ENCODE measurements around the gene RAB30. TPM values are rescaled to one million over a fixed set of nuclear protein-coding genes. Genes with fewer than 3 reads are reported as not detected.

Gene RAB30
- polyA plus RNA-seq, 3 donors from 2014 or later: 2.2 to 6.5 (median 6.0) TPM

GRCh38 chr11:83088965-83089364 lies 17.3 kb upstream of the RAB30 start:
- Mint-ChIP-seq H3K4me3 (no peak overlapping the region), H3K27ac (peak overlapping the region in 2 of 6 donors; percentile 9 to 62), H3K9me3 (no peaks in the 10 kb centered on the region), H3K36me3 (no peaks in the 10 kb centered on the region), H3K4me1 (no peaks in the 10 kb centered on the region), H3K27me3 (ENCODE audit: low read depth in 3 of 3) (peaks cover 0 to 3% (median 0%) of the 10 kb centered on the region in 3 donors)
- DNase-seq: no peak

- Mint-ChIP-seq H3K4me1 (no peaks in the 10 kb centered on the region), H3K9me3 (no peaks in the 10 kb centered on the region)
Observed at GRCh38 chr11:83087035-83087434, 15.3 kb upstream of the RAB30 start.

DNA sequence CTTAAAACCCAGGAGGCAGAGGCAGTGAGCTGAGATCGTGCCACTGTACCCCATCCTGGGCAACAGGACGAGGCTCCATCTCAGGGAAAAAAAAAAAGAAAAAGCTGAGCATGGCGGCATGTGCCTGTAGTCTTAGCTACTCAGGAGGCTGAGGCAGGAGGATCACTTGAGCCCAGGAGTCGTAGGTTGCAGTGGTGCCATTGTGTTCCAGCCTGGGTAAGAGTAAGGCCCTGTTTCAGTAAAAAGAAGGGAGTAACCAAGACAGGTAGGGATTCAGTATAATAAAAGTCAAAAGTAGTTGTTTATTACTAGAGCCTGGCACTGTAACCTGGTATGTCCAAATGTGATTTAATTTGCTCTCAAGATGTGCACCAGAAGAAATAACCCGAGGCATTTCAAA lies 8.1 kb upstream of the RAB30 start:
- Mint-ChIP-seq H3K4me3 (no peak overlapping the region), H3K27me3 (ENCODE audit: low read depth in 3 of 3) (no peaks in the 10 kb centered on the region), H3K9me3 (no peaks in the 10 kb centered on the region), H3K36me3 (peaks cover 0 to 5% (median 3%) of the 10 kb centered on the region in 3 donors), H3K4me1 (peaks cover 10 to 15% of the 10 kb centered on the region in 2 donors), H3K27ac (peak overlapping the region in 2 of 6 donors; percentile 46 to 69)
- no peak for DNase-seq

More at GRCh38 chr11:83087035-83087434, 15.3 kb upstream of the RAB30 start:
- Mint-ChIP-seq H3K27ac (peak overlapping the region in 1 of 6 donors; percentile 3), H3K4me3 (no peak overlapping the region), H3K27me3 (ENCODE audit: low read depth in 3 of 3) (peaks cover 0 to 3% (median 0%) of the 10 kb centered on the region in 3 donors), H3K36me3 (no peaks in the 10 kb centered on the region)
- DNase-seq: no peak

- Mint-ChIP-seq H3K36me3 (peaks cover 5 to 7% (median 5%) of the 10 kb centered on the region in 3 donors), H3K4me1 (peaks cover 10 to 17% of the 10 kb centered on the region in 2 donors), H3K9me3 (no peaks in the 10 kb centered on the region), H3K4me3 (no peak overlapping the region), H3K27ac (peak overlapping the region in 3 of 6 donors; percentile 1 to 74 (median 3)), H3K27me3 (ENCODE audit: low read depth in 3 of 3) (no peaks in the 10 kb centered on the region)
- no peak for DNase-seq
Observed at GRCh38 chr11:83078269-83078668, 6.6 kb upstream of the RAB30 start.

GRCh38 chr11:83073884-83074283 lies 2.2 kb upstream of the RAB30 start:
- Mint-ChIP-seq H3K27ac (peak overlapping the region in 2 of 6 donors; percentile 36 to 65), H3K4me1 (peaks cover 8 to 24% of the 10 kb centered on the region in 2 donors), H3K9me3 (no peaks in the 10 kb centered on the region), H3K4me3 (peak overlapping the region in 1 of 5 donors; percentile 13), H3K27me3 (ENCODE audit: low read depth in 3 of 3) (peaks cover 0 to 2% (median 0%) of the 10 kb centered on the region in 3 donors), H3K36me3 (peaks cover 5 to 8% (median 7%) of the 10 kb centered on the region in 3 donors)
- no peak for DNase-seq

DNA sequence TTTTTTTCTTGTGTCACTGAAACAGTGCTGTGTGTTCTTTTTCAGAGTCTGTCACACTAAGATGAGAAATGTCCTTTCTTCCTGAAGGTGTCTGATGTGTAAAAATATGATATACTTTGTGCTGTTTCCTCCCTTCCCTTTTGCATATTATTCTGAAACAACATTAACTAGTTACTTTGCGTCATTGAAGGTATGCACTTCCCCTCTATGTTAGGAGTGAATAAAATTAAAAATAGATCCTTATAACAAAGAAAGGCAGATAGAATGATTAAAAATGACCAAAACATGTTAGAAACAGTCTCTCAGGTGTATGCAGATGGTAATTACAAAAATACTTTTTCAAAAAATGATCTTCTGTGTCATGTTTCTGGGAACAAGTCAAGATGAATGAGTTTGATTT lies 1.6 kb upstream of the RAB30 start:
- Mint-ChIP-seq H3K4me3 (no peak overlapping the region), H3K36me3 (peaks cover 7 to 8% (median 7%) of the 10 kb centered on the region in 3 donors), H3K9me3 (no peaks in the 10 kb centered on the region), H3K4me1 (peaks cover 5 to 20% of the 10 kb centered on the region in 2 donors), H3K27me3 (ENCODE audit: low read depth in 3 of 3) (peaks cover 0 to 2% (median 0%) of the 10 kb centered on the region in 3 donors), H3K27ac (peak overlapping the region in 2 of 6 donors; percentile 65 to 84)
- no peak for DNase-seq

GRCh38 chr11:83072350-83073242 lies 899 bp upstream of the RAB30 start:
- peaks cover 5 to 19% of the 10 kb centered on the region in 2 donors for H3K4me1 Mint-ChIP-seq
- DNase-seq: no peak
- no peaks in the 10 kb centered on the region for H3K9me3 Mint-ChIP-seq
- no peak overlapping the region for H3K4me3 Mint-ChIP-seq
- peaks cover 6 to 9% (median 7%) of the 10 kb centered on the region in 3 donors for H3K36me3 Mint-ChIP-seq
- H3K27me3 Mint-ChIP-seq (ENCODE audit: low read depth in 3 of 3): peaks cover 0 to 2% (median 0%) of the 10 kb centered on the region in 3 donors
- peak overlapping the region in 1 of 6 donors; percentile 84 for H3K27ac Mint-ChIP-seq

- H3K4me3 Mint-ChIP-seq: no peak overlapping the region
- peaks cover 5 to 19% of the 10 kb centered on the region in 2 donors for H3K4me1 Mint-ChIP-seq
- DNase-seq: peak; percentile 24 to 41 (median 28)
- H3K9me3 Mint-ChIP-seq: no peaks in the 10 kb centered on the region
- peaks cover 0 to 2% (median 0%) of the 10 kb centered on the region in 3 donors for H3K27me3 Mint-ChIP-seq (ENCODE audit: low read depth in 3 of 3)
- H3K36me3 Mint-ChIP-seq: peaks cover 3 to 9% (median 7%) of the 10 kb centered on the region in 3 donors
- H3K27ac Mint-ChIP-seq: no peak overlapping the region
Observed at GRCh38 chr11:83070731-83071566, 748 bp downstream of the RAB30 start.

DNA sequence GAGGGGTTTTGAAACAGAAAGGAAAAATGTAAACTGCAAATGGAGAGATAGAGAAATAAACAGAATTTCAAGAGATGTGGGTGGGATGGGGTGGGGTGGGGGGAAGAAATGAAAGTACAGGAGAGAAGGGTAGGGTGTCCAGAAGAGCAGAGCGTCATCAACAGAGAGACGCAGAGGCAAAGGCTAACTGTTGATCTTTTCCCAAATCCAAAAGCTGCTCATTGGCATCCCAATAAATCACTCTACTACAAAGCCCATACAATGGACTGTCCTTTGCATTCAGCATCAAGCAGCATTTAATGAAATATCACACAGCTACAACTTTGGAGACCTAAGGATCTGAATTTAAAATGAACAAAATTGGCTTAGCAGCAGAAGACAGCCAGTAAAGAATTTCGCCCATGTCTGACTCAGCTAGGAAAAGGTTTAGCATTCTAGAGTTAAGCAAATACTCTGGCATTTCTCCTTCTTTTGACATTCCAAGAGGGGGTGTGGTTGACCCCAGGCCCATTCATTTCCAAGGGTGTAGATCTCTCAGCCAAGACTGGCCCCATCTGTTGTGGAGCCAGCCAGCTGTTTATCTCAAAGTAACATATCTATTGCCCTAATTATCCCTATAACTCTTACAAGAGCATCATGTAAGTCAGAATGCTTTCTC lies 1.5 kb downstream of the RAB30 start:
- H3K27ac Mint-ChIP-seq: peak overlapping the region in 2 of 6 donors; percentile 62 to 78
- peaks cover 5 to 19% of the 10 kb centered on the region in 2 donors for H3K4me1 Mint-ChIP-seq
- H3K4me3 Mint-ChIP-seq: peak overlapping the region in 3 of 5 donors; percentile 20 to 52 (median 48)
- H3K36me3 Mint-ChIP-seq: peaks cover 3 to 9% (median 7%) of the 10 kb centered on the region in 3 donors
- H3K27me3 Mint-ChIP-seq (ENCODE audit: low read depth in 3 of 3): peaks cover 0 to 2% (median 0%) of the 10 kb centered on the region in 3 donors
- no peak for DNase-seq
- H3K9me3 Mint-ChIP-seq: no peaks in the 10 kb centered on the region

DNA sequence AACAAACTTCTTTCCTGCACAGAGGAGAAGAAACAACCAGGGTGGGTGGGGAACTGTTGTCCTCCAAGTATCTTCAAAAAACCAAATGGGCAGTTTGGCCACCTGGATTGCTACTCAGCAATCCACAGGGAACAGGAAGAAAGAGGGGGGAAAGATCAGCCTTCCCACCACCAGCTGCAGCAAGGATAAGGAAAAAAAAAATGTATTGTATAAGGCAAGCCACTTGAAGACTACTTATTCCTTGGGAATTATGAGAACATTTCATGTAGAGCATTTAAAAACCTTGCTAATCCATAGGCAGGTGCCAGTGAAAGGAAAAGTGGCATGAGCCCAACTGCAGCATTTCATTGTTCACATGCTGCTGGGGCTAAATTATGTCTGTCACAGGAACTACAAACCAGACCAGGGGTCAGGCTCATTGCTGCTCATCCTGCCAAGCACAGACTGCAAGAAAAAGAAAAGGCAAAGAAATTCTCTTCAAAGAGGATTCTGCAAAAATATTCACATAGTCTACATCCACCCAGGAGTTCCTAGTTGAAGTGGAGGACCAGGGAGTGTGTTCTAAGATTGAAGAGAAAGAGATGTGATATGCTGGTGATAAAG lies 2.2 kb downstream of the RAB30 start:
- Mint-ChIP-seq H3K27me3 (ENCODE audit: low read depth in 3 of 3) (peaks cover 0 to 2% (median 0%) of the 10 kb centered on the region in 3 donors), H3K9me3 (no peaks in the 10 kb centered on the region), H3K4me1 (peaks cover 3 to 14% of the 10 kb centered on the region in 2 donors), H3K36me3 (peaks cover 3 to 9% (median 3%) of the 10 kb centered on the region in 3 donors), H3K4me3 (peak overlapping the region in 4 of 5 donors; percentile 20 to 52 (median 40)), H3K27ac (peak overlapping the region in 2 of 6 donors; percentile 62 to 78)
- DNase-seq: no peak

DNA sequence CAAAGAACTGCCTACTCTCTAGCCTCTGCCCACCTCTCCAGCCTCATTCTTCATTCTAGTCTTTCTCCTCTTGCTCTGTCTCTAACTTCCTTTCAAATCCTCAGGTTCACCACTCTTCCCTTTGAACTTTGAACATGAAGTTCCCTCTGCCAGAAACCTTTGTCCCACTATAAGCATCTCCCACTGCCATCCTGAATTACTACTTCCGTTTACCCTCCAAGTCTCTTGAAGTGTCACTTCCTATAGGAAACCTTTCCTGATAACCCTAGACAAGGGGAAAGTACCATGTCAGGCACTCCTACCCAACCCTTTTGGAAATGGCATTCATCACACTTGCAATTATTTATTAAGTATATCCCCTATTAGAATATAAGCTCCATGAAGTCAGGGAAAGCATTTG lies 3.1 kb downstream of the RAB30 start:
- H3K4me3 Mint-ChIP-seq: no peak overlapping the region
- peaks cover under 1 to 5% (median 3%) of the 10 kb centered on the region in 3 donors for H3K36me3 Mint-ChIP-seq
- H3K4me1 Mint-ChIP-seq: peaks cover 4 to 17% of the 10 kb centered on the region in 2 donors
- H3K27me3 Mint-ChIP-seq (ENCODE audit: low read depth in 3 of 3): peaks cover 0 to 2% (median 0%) of the 10 kb centered on the region in 3 donors
- no peak overlapping the region for H3K27ac Mint-ChIP-seq
- H3K9me3 Mint-ChIP-seq: no peaks in the 10 kb centered on the region
- DNase-seq: no peak

GRCh38 chr11:83064011-83064410 lies 7.7 kb downstream of the RAB30 start:
- peaks cover 0 to 4% (median 0%) of the 10 kb centered on the region in 3 donors for H3K36me3 Mint-ChIP-seq
- no peak for DNase-seq
- peak overlapping the region in 1 of 6 donors; percentile 85 for H3K27ac Mint-ChIP-seq
- H3K4me3 Mint-ChIP-seq: no peak overlapping the region
- H3K4me1 Mint-ChIP-seq: peaks cover 15 to 33% of the 10 kb centered on the region in 2 donors
- H3K27me3 Mint-ChIP-seq (ENCODE audit: low read depth in 3 of 3): peaks cover 0 to 5% (median 3%) of the 10 kb centered on the region in 3 donors
- H3K9me3 Mint-ChIP-seq: no peaks in the 10 kb centered on the region

Data from immature natural killer cell (primary cell).